Measurements from ENCODE around the gene FAM83G.
"Not testable (repeated sequence)": the region's sequence is repeated elsewhere in the genome, so short reads cannot be mapped to it uniquely, and the experiment has no call there.

Gene FAM83G, protein sequence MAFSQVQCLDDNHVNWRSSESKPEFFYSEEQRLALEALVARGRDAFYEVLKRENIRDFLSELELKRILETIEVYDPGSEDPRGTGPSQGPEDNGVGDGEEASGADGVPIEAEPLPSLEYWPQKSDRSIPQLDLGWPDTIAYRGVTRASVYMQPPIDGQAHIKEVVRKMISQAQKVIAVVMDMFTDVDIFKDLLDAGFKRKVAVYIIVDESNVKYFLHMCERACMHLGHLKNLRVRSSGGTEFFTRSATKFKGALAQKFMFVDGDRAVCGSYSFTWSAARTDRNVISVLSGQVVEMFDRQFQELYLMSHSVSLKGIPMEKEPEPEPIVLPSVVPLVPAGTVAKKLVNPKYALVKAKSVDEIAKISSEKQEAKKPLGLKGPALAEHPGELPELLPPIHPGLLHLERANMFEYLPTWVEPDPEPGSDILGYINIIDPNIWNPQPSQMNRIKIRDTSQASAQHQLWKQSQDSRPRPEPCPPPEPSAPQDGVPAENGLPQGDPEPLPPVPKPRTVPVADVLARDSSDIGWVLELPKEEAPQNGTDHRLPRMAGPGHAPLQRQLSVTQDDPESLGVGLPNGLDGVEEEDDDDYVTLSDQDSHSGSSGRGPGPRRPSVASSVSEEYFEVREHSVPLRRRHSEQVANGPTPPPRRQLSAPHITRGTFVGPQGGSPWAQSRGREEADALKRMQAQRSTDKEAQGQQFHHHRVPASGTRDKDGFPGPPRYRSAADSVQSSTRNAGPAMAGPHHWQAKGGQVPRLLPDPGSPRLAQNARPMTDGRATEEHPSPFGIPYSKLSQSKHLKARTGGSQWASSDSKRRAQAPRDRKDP

DNA sequence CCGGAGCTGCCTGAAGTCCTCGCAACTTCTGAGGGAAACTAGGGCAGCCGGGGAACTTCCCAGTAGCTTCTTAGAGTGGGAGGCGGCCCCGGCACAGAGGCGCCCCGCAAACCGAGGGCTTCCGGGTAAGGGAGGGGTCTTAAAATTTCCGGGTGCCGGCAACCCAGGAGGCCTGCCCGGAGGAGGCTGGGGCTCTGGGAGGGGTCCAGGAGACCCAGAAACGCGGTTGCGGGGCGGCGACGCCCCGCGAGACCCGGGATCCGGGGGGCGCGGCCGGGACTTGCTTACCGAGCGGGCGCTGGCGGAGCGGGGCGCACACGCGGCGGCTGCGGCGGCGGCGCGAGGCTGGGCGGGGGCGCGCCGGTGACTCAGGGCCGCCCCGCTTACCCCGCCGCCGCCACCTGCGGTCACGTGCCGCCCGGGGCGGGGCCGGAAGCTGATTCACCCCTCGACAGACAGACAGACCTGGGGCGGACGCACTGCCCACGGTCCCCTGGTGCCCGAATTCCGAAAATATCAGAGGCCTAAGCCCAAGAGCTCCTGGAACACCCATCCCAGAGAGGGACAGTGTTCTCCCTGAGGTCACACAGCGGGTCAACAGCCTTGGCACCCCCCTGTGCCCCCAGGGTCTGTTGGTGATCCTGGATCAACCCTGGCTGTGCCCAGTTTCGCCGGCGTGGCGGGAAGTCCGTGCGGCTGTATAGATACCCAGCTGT is at the start of gene FAM83G:
Gene FAM83G (minus strand): TSS at position 344 of the 716 bp plus-strand sequence. CDS start 723 bp downstream, outside the sequence.
- DNase-seq, result no peak

DNA sequence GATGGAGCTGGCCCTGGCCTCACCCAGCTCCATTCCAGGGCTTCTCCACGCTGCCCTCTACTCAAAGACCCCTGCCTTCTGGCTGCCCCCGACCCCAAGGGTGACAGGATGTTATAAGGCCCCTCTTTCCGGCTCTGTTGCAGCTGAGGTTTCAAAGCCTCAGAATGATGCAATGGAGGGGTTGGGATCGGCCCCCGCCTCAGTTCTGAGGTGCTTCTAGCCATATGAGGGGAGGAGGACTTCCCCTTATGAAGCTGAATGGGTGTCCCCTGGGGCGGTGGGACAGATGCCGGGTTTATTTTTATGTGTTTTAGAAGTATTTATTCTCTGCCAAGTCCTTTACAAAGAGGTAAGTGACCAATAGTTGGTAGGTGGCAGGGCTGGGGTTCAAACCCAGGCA is 44.3 kb upstream of the FAM83G start:
- not testable (repeated sequence) for DNase-seq

DNA sequence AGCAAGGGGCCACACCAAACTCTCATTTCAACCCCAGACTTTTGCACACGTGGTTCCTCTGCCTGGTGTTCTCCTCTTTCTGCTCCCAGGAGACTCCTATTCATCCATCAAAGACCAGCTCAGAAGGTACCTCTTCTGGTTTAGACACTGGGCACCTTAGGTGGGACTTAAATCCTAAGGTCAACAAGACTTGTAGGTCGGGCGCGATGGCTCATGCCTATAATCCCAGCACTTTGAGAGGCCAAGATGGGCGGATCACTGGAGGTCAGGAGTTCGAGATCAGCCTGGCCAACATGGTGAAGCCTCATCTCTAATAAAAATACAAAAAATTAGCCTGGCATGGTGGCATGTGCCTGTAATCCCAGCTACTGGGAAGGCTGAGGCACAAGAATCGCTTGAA is 42.9 kb upstream of the FAM83G start:
- not testable (repeated sequence) for DNase-seq

DNA sequence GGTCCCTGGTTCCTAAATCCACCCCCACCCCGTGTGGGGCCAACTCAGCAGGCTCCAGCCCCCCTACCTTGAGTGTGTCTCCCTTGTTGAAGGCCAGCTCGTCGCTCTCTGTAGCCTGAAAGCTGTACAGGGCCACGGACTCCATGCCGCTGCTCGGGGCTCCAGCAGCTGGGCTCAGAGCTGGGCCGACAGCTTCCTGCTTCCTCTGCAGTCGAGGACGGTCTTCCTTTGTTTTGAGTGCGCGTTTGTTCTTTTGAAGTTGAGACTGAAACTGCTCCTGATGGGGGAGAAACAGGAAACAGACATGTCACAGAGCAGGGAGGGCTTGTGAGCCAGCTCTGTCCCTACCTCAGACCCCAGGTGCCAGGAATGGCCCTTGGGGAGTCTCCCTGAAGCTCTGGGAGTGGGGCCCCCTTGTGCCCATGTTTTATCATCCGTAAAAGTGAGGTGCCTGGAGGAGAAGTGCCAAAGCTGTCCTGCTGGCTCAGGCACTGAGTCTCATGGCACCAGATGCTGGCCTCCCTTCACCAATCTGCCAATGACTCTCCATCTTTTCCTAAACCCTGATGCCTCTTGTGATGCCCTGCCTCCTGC is 42.3 kb upstream of the FAM83G start, which contains the start of gene GRAP:
Gene GRAP (minus strand): TSS at position 176 of the 594 bp plus-strand sequence. CDS start 31 bp downstream, at position 145.
- DNase-seq, result not testable (repeated sequence)

DNA sequence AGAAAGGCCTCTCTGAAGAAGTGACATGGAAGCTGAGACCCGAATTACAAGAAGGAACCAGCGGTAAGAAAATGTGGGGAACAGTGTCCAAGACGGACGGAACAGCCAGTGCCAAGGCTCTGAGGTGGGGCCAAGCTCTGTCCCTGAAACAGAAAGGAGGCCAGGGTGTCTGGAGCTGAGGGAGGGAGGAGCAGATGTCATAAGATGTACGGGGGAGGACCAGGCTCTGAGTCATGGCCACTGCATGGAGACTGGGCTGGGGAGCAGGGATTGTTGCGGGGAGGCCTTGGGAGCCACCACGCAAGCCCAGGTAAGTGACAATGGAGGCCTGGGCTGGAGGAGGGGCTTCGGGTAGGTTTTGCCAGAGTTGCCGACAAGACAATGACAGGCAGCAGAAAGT is 40.1 kb upstream of the FAM83G start:
- not testable (repeated sequence) for DNase-seq

DNA sequence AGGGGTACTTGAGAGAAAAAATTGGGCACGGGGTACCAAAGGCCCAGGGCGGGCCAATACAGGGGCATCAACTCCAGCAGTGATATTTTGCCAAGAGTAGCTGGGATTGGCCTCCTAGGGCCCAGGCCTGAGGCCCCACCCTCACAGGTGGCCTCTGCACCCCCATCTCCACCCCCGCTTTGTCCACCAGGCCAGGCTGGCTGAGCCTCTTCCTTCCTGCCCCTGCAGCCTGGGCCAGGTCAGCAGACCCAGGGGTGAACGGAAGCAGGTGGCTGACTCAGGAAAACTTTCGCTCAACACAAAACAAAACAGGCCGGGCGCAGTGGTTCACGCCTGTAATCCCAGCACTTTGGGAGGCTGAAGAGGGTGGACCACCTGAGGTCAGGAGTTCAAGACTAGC is 38.5 kb upstream of the FAM83G start:
- DNase-seq, result not testable (repeated sequence)

DNA sequence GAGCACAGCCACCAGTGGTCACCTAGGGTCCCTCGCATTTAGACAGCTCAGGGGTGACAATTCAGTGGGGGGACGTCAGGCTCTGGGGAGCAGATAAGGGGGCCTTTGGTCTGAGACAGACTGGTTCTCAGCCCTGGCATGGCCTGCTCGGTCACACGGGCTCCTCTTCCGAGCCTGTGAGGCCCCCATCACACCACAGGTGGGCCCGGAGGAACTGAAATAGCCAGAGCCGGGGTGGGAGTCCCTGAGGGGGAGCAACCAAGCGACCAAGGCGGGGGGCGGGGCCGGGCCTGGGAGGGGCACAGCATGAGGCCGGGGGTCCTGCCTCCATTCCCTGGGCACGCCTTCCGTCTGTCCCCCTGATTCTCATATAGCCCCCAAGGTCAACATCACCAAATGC is 37.8 kb upstream of the FAM83G start:
- DNase-seq, result not testable (repeated sequence)

DNA sequence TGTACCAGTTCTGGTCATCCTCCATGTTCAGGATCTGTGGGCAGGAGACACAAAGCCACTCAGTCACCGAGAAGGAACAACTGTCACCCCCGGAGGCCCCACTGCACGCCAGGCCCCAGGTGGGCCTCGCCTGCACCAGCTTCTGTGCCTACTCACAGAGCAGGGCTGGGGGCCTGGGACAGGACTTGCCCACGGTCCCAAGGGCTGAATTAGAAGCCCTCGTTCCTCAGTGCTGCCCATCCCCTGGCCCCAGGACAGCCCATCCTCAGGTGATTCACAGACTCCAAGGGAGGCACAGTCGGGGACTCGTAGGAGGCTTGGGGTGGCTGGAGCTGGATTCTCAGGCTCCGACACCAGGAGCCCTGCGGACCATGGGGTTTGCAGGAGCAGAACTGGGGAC is 37.3 kb upstream of the FAM83G start:
- DNase-seq, result not testable (repeated sequence)

DNA sequence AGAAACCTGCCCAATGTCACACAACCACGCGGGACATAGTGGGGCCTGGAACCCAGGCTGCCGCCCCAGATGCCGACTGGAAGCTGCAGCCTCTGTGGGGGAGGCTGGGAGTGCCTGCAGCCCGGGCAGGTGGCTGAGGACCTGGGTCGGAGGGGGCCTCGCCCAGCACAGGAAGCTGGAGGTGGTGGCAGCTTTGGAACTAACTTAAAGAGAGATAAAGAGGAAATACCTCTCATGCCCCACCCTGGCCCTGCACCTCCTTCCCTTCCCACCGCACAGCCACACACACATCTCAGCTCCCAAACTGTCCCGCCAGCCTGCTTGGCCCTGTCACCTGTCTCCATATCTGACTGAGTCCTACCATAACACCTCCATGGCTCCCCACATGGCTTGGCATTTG is 35.8 kb upstream of the FAM83G start:
- DNase-seq, result not testable (repeated sequence)

DNA sequence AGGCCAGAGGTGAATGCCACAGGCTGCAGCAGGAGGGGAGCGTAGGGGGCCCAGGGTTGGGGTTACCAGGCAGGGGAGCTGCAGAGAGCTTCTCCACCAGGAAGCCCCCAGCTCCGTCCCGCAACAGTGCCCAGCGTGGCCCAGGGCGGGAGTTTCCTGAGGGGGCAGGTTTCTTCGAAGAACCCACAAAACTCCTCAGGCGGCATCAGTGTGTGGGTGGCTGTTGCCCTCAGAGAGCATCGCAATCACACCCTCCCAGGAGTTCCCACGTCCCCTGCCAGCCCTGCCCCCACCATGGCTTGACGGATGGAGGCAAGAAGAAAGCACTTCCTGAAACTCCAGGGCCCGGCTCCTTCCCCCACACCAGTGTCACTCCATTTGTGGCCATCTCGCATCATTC is 34.2 kb upstream of the FAM83G start:
- not testable (repeated sequence) for DNase-seq

DNA sequence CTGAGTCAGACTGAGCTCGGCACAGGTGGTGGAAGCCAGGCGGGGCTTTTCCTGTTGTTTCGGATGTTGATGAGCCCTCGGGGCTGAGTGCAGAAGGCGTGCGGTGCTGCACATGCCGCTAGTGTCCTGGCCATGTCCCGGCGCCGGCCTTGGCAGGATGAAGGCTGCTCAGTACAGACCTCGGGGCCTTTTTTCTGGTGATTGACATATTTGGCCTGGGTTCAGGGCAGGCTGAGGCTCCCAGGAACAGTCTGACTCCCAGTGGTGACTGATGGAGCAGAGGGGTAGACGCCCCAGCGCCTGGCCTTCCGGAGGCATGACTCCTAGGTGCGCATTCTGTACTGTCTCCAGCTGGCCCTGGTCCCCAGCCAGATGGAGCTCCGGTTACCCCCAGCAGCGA is 33.4 kb upstream of the FAM83G start:
- DNase-seq, result not testable (repeated sequence)

DNA sequence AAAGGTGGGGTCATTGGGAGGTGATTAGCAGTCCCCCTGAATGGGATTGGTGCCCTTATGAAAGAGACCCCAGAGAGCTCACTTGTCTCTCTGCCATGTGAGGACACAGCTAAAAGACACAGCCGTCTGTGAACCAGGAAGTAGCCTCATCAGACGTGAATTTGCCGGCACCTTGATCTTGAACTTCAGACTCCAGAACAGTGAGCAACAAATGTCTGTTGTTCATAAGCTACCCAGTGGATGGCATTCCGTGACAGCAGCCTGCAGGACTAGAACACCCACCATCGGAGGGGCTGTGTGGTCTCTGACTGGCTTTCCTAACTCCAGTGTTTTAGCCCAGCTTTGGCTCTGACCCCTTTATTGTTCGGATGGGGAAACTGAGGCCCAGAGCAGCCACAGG is 33.0 kb upstream of the FAM83G start:
- DNase-seq, result not testable (repeated sequence)

DNA sequence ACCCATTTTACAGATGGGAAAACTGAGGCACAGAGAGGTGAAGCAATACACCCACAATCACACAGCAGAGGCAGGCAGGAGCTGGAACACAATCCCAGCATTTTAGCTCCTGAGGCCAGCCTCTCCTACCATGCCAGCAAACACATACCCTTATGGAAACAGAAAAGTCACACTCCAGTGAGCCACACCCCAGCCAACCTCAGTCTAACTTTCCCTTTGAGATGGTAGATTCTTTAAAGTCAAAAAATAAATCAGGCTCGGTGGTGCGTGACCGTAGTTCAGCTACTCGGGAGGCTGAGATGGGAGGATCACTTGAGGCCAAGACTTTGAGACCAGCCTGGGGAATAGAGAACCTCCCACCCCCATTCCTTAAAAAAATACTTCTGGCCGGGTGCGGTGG is 31.6 kb upstream of the FAM83G start:
- DNase-seq, result not testable (repeated sequence)

DNA sequence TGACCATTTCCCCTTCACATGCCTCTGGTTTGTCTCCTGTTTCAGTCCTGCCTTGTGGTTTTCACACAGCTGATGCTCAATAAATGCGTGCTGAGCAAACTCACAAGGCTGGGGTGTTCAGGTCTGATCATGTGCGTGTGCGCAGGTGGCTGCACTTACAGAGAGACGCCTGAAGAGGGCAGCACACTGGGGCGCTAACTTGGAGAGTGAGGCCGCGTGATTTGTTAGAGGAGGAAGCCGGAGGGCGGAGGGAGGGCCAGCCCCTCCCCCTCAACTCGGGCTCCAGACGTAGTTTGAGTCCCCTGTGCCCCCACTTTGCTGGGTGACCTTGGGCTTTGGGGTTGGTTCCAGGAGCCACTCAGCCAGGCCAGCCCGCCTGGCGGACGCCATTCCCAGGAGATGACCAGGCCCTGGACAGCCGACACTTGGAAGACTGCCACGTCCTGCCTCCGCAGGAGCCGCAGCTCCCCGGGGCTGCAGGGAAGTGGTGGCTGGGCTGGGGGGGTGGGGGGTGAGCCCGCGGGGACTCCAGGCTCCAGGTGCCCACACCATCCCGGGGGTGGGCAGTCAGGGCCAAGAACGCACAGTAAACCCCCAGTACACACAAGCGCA is 27.9 kb upstream of the FAM83G start:
- not testable (repeated sequence) for DNase-seq

DNA sequence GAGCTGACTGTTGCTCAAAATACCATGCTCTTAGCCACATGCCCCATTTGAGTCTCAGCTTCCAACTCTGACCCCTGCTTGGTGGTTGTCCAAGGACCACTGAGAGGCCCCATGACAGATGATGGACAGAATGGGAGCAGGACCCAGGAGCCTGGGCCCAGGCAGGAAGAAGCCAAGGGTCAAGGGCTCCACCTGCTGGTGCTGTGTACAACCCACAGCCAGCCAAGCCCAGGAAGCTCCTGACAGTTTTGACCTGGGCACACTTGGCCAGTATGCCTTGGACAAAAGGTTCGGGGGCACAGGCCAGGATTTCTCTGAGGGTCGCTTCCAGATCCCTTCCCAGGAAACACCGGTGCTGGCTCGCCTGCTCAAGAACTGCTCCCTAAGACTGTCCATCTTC is 27.2 kb upstream of the FAM83G start:
- DNase-seq, result not testable (repeated sequence)

DNA sequence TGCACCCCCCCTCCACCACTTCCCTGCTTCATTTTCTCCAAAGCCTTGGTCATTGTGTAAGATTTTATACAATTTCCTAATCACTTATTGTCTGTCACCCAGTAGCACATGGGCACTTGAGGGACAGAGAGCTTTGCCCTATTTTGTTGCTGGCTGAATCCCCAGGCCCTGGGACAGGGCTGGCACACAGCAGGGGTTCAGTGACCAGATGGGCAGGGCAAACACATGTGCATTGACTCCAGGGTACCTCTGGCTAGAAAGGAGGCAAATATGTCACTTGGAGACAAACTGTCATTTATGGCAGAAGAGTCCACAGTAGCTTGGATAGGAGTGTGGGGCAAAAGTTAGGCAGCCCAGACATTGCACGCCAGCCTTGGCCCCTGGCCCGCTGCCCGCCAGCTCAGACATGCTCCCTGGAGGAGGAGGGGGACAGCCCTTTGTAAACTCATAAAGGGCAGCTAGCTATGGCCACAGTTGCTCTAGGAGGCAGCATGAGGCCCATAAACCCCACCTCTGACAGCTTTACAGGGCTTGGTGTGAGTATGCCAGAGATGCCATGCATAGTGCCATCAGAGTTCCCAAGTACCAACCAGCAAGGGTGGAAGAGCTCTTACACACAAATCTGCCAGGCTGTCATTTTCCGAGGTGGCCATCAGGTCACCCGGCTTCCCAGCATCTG is 26.3 kb upstream of the FAM83G start:
- not testable (repeated sequence) for DNase-seq

DNA sequence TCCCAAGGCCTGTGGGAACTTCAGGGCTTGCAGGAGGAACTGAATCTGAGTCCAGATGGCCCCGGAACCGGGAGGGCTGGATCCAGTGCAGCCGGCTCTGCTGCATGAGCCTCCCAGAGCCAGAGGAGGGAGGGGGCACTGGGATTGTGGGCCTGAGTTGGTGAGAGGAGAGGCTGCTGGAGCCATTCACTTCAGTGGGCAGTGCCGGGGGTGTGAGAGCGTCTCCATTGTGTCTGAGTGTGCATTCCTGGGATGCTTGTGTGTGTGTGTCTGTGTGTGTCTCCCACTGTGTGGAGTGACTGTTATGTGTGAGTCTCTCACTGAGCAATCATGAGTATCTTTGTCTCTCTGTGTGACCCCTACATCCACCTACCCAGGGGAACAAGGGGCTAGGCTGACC is 25.2 kb upstream of the FAM83G start:
- DNase-seq, result not testable (repeated sequence)

DNA sequence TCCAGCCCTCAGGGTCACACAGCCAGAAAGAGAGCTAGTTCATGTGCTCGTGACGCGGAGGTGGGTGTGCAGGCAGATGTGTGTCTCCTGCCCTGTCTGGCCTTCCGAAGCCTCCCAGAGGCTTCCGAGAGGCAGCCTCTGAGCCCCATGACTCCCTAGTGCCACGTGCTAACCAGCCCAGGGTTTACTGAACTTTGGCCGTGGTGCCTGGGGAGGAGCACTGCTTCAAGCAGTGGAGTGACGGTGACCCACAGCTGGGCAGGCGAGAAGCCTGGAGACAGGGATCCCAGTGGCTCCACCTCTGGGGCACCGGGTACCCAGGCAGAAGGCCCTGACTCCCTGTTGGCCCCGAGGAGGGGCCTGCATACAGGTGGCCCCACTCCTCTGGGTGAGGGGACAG is 24.1 kb upstream of the FAM83G start:
- not testable (repeated sequence) for DNase-seq

DNA sequence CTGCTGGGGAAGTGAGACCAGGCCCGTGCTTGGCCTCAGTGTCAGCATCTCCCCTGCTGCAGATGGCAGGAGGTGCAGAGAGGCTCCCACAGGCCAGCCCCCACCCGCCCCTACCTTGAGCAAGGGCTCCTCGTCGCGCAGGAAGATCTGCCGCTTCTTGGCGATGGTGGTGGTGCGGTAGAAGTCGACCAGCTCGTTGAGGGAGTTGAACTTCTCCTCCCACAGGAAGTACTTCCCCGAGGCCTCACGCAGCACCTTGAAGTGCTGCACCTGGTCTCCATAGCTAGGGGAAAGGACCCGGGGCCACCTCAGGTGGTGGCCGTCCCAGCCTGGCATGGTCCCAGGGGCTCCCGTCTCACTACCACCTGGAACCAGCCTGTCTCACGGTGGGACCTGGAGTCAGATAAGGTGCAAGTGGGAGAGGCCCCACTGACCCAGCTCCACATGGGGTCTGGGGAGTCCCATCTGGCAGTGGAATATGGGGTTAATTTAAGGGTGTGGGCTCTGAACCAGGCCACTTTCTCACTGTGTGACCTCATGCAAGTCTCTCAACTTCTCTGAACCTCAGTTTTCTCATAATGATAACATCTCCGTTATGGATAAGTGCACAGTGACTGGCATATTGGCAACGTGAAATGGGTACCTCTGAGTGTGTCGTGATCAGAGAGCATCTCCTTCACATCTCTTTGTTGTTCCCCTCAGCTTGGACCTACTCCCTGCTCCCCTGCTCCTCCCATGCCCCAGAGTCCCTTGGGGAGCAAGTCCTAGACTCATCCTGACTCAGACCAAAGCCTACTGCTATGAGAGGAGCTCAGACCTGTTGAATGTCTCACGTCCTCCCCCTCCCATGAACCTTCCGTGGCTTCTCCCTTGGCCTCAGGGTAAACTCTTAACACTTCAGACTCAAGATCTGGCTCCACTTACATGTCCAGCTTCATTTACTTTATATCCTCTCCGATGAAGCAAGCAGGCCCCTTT is 19.8 kb upstream of the FAM83G start:
- no peak for DNase-seq

Data from NCI-H1436 treated with DMSO at 0.1 percent for 48 hours (cell line).